Germinal center (tissue), 1 donor: ENCODE data around the gene LSM14A.
"Not testable (repeated sequence)": the region's sequence is repeated elsewhere in the genome, so short reads cannot be mapped to it uniquely, and the experiment has no call there.

Source experiments
- DNase-seq: peaks from one replicate; pipeline ENCODE4 v3.0.0; 2012; ENCODE audit warnings: mixed read lengths, low spot score

The LSM14A gene

GRCh38 chr19:34171877-34172660 lies at the start of gene LSM14A:
LSM14A (plus strand) TSS chr19:34172504; CDS start chr19:34172643, 139 bp downstream.
- peak; percentile 89 for DNase-seq

DNA sequence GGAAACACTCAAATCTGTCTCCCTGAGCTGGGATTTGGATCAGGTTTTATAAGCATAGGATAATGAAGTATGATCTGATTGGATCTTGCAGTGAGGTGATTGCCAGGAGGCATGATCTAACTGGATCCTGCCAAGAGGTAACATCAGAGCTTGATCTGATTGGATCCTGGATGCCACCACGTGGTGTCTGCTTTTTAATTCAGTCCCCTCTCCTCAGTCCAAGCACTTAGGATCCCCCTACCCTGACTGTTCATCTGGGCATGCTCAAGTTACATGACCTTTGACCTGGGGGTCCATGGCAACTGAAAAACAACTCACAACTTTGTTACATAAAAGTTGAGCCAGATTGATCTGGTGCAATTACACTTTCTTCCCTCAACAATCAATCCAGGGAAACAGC lies 47.5 kb upstream of the LSM14A start:
- DNase-seq = no peak

DNA sequence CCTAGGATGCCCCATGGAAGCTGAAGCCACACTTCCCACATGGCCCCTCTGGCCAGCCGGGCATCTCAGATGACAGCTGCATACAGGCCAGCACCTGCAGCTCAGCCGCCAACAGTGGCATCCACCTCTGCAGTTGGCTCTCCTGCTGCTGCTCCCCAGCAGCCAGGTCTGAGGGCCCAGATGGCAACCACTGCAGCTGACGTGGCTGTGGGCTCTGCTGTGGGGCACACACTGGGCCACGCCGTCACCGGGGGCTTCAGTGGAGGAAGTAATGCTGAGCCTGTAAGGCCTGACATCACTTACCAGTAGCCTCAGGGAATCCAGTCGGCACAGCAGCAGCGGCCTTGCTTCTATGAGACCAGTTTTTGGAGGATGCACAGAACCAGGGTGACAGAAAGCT lies 45.3 kb upstream of the LSM14A start:
- DNase-seq = no peak

- DNase-seq = no peak
Observed at GRCh38 chr19:34127684-34128189, 44.6 kb upstream of the LSM14A start.

DNA sequence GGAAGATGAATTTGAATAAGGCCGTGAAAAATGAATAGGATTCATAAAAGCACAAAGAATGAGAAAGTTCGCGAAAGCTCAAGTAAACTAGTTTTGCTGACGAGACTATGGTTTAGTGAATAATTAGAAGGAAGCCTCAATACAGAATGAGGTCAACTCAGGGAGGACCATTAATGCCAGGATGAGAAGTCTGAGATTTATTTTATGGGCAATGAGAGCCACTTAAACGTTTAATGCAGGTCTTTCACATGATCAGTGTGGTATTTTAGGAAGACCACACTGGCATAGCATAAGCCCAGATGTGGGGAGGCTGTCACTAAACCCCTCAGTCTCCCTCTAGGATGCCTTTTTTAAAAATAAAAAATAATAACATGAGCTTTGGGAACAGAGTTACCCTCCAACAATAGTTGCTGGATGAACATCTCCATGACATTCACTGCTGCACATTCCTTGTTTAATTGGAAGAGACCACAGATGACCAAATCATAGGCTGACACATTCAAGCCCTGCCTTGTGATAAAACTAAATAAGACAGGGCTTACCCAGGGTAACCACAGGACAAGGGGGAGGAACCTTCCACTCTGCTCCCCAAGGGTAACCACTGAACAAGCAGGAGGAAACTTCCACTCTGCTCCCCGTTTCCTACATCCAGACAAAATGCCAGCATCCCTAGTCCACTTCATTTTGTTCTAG lies 43.6 kb upstream of the LSM14A start:
- DNase-seq = no peak

DNA sequence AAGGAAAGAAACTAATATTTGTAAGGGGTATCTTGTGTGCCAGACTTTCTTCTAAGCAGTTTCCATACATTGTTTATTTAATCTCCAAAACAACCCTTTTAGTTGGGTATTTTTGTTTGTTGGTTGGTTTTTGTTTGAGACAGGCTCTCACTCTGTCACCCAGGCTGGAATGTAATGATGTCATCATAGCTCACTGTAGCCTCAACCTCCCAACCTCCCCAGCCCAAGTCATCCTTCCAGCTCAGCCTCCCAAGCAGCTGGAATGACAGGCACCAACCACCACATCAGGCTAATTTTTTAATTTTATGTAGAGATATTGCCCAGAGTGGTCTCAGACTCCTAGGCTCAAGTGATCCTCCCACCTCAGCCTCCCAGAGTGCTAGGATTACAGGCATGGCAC lies 41.2 kb upstream of the LSM14A start:
- no peak for DNase-seq

DNA sequence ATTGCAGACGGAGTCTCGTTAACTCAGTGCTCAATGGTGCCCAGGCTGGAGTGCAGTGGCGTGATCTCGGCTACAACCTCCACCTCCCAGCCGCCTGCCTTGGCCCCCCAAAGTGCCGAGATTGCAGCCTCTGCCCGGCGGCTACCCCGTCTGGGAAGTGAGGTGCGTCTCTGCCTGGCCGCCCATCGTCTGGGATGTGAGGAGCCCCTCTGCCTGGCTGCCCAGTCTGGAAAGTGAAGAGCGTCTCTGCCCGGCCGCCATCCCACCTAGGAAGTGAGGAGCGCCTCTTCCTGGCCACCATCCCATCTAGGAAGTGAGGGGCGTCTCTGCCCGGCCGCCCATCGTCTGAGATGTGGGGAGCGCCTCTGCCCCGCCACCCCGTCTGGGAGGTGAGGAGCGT lies 40.2 kb upstream of the LSM14A start:
- not testable (repeated sequence) for DNase-seq

- not testable (repeated sequence) for DNase-seq
Observed at GRCh38 chr19:34132706-34133105, 39.6 kb upstream of the LSM14A start.

GRCh38 chr19:34134190-34135053 lies 37.9 kb upstream of the LSM14A start:
- peak; percentile 97 for DNase-seq

- no peak for DNase-seq
Observed at GRCh38 chr19:34135054-34135800, 37.1 kb upstream of the LSM14A start.

DNA sequence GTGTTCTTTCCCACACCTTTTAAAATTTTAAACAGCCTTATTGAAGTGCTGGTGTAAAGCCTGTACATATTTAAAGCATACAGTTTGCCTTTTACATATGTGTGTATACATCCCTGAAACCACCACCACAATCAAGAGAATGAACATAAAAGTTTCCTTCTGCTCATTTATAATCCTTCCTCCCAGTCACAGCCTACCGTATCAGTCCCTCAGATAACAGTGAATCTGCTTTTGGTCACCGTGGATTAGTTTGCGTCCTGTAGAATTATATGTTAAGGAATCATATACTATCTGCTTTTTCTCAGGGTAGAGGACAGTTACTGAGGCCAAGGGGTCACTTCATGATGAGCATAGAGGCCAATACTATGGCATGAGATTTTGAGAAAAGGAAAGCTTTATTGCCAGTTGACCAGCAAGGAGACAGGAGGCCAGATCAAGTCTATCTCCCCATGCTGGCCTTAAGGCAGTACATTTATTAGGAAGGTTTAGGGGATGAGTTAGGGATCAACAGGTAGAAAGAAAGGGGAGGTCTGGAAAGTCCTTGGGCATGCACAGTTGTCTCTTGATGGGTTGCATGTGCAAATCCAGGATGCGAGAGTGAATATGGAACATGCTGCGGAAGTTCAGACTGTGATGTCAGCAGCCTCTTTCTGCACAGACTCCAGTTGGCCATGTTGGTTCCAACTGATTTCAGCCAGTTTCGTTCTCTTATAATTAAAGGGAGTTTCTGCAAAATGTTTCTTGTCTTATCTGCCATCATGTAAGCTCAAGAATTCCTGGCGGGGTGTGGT lies 36.3 kb upstream of the LSM14A start:
- DNase-seq = no peak

DNA sequence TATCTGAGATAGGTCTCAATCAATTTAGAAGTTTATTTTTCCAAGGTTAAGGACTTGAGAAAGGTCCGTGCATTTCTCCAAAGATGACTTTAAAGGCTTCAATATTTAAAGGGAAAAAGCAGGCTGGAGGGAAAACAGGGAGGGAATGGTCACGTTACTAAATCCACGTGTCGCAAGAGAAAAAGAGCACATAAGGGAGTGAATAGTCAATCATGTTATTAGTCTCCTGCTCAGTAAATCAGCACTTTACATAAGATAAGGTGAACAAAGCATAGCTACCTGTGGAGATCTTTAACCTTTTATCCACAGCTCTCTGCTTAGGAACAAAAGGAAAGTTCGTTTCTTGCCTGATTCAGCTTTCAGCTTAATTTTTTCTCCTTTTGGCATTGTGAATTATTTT lies 31.3 kb upstream of the LSM14A start:
- DNase-seq = no peak

DNA sequence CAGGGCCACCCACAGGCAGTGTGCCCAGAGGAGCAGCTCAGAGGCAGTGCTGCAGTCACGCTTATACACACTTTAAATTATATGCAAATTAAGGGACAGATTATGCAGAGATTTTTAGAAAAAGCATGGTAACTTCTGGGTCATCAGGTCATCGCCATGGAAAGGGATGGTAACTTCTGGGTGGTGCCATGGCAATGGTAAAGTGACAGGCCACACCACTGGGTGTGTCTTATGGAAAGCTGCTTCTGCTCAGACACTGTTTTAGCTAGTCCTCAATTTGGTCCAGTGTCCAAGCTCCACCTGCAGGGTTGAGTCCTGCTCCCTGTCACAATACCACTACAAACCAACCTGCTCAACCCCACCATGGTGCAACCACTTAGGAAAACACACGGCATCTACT lies 29.9 kb upstream of the LSM14A start:
- DNase-seq = no peak

DNA sequence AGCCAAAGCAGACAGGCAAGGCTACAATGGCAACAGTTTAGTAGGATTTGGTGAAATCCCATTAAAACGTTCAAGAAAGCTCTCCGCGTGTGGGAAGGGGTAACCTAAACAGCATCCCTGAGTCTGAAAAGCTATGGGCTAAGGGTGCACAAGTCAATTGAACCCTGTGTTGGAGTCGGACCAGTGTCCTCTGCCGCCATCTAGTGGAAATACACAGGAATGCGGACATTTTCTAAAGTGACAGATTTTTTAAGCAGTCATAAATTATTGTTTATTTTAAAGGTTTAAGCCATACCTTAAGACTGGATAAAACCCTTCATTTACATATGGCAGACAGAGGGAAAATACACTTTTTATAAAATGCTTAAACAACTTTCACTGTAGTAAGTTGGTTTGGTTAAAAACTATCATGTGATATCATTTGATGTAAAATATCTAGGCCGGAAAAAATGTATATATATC lies 26.5 kb upstream of the LSM14A start:
- DNase-seq = peak; percentile 63

DNA sequence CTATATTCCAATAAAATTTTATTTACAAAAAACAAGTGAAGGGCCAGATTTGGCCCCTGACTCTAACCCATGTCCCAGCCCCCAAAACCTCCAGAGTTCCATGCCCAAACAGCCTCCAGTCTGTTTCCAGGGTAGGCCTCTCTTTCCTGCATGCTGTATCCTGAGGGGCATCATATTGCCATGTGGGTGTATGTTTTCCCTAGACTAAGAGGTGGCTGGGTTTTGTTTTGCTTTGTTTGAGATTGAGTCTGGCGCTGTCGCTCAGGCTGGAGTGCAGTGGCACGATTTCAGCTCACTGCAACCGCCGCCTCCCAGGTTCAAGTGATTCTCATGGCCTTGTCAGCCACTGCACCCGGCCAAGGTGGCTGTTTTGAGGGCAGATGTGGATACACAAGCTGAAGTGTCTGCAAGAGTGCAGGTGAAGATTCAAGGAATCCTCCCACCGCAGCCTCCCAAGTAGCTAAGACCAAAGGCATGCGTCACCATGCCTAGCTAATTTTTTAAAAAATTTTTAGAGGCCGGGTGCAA lies 23.6 kb upstream of the LSM14A start:
- DNase-seq = no peak

- DNase-seq = no peak
Observed at GRCh38 chr19:34149873-34150272, 22.4 kb upstream of the LSM14A start.

GRCh38 chr19:34150558-34150957 lies 21.7 kb upstream of the LSM14A start:
- no peak for DNase-seq

DNA sequence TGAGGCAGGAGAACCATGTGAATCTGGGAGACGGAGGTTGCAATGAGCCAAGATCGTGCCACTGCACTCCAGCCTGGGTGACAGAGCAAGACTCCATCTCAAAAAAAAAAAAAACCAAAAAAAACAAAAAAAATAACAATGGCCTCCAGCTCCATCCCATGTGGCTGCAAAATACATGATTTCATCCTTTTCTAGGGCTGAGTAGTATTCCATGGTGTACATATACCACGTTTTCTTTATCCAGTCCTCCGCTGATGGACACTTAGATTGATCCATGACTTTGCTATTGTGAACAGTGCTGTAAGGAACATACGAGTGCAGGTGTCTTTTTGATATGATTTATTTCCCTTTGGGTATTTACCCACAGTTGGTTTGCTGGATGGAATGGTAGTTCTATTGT lies 20.9 kb upstream of the LSM14A start:
- no peak for DNase-seq

DNA sequence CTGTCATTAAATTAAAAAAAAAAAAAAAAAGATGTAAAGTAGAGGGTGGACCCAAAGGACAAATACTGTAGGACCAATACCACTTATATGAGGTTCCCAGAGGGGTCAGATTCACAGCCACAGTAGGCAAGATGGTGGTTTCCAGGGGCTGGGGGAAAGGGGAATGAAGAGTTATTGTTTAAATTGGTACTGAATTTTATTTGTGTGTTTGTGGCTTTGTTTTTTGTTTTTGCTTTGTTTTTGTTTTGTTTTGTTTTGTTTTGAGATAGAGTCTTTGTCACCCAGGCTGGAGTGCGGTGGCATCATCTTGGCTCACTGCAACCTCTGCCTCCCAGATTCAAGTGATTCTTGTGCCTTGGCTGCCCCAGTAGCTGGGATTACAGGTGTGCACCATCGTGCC lies 17.9 kb upstream of the LSM14A start:
- no peak for DNase-seq

GRCh38 chr19:34155686-34156085 lies 16.6 kb upstream of the LSM14A start:
- DNase-seq = no peak
